ENCODE data around the gene CORO7.

The CORO7 gene

GRCh38 chr16:4385066-4385788 is 31.2 kb downstream of the CORO7 start:
- no peak overlapping the region for H3K4me3 ChIP-seq
- peaks cover 88% of the 10 kb centered on the region for H3K36me3 ChIP-seq
- H3K4me1 ChIP-seq = peaks cover 61% of the 10 kb centered on the region
- no peak for TF ChIP-seq Cebpa-rat (IDR thresholded peaks at IDR 0.05)
- H3K4me2 ChIP-seq = peak overlapping the region; percentile 77
- H3K9me3 ChIP-seq = no peaks in the 10 kb centered on the region
- H3K9ac ChIP-seq = peak overlapping the region; percentile 54
- peak overlapping the region; percentile 23; the same call in 1 of the 2 replicates for H3K27ac ChIP-seq
- peaks cover 89% of the 10 kb centered on the region for H4K20me1 ChIP-seq
- no peaks in the 10 kb centered on the region for H3K27me3 ChIP-seq

DNA sequence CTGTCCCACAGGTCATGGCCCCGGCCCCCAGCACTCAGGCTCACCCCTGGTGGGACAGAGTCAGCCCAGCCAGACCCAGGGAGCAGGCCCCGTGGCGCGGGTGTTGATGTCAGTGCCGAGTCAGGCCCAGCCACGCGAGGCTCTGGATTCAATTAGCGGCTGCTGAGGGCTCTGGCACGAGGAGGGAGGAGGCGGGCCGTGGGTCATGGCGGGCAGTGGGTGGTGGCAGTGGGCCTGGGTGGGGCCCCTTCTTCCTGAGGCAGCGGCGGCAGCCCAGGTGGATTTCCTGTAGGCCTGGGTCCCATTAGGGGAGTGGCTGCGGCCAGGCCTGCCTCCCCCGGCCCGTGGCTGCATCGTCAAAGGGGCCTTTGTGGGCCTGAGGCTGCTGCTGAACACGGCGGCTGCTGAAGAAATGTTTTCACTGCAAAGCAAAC is 31.9 kb downstream of the CORO7 start:
- peak overlapping the region; percentile 54; the same call in 1 of the 2 replicates for H3K9ac ChIP-seq
- H3K4me3 ChIP-seq = no peak overlapping the region
- no peaks in the 10 kb centered on the region for H3K27me3 ChIP-seq
- no peak for TF ChIP-seq Cebpa-rat (IDR thresholded peaks at IDR 0.05)
- H4K20me1 ChIP-seq = peaks cover 89% of the 10 kb centered on the region
- H3K4me2 ChIP-seq = peak overlapping the region; percentile 77
- H3K4me1 ChIP-seq = peaks cover 60% of the 10 kb centered on the region
- peak overlapping the region; percentile 73 for H3K27ac ChIP-seq
- H3K36me3 ChIP-seq = peaks cover 84% of the 10 kb centered on the region
- no peaks in the 10 kb centered on the region for H3K9me3 ChIP-seq

DNA sequence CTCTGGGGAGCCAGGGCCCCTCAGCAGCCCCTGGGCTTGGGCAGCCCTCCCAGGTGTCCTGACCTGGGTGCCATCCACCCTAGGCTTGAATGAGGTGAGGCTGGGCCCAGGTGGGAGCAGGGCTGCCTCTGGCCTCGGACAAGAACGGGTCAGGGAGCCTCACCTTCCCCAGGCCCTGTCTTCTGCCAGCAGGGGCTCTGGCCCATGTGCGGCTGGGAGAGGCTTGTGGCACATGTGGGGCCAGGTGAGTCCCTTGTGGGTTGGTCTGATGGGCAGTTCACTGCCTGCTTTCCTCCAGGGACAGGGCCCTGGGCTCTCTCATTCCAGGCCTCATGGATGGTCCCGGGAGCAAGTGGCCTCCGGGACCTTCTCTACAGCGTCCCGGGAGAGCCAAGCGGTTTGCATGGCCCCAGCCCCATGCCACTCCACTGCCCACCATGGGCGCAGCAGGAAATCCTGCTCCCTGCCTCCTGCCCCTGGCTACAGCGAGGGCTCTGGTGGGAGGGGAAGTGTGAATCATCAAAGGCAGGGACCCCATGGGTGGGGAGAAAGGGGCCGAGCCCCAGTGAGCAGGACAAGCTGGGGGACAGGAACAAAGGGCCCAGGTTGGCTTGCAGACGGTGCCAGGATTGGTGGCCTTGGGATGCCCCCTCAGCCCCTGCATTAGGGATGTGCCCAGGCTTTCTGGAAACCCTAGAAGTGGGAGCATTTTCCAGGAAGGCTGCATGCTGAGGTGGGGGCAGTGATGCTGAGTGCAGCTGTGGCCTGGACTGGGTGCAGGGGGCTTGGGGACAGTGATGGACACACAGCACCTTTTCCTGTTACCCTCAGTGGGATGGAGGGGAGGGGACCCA is 32.6 kb downstream of the CORO7 start:
- Histone ChIP-seq H4K20me1 (peaks cover 89% of the 10 kb centered on the region), H3K4me1 (peaks cover 60% of the 10 kb centered on the region), H3K27me3 (no peaks in the 10 kb centered on the region), H3K9me3 (no peaks in the 10 kb centered on the region), H3K4me2 (peak overlapping the region; percentile 77), H3K9ac (peak overlapping the region; percentile 54), H3K27ac (peak overlapping the region; percentile 73), H3K36me3 (peaks cover 84% of the 10 kb centered on the region), H3K4me3 (no peak overlapping the region)
- no peak for TF ChIP-seq Cebpa-rat (IDR thresholded peaks at IDR 0.05)

- Histone ChIP-seq H3K4me3 (no peak overlapping the region), H3K9ac (peak overlapping the region; percentile 54; the same call in 1 of the 2 replicates), H3K4me2 (peak overlapping the region; percentile 77), H3K9me3 (no peaks in the 10 kb centered on the region), H3K4me1 (peaks cover 69% of the 10 kb centered on the region), H4K20me1 (peaks cover 93% of the 10 kb centered on the region), H3K27ac (peak overlapping the region; percentile 73), H3K36me3 (peaks cover 84% of the 10 kb centered on the region), H3K27me3 (no peaks in the 10 kb centered on the region)
- TF ChIP-seq Cebpa-rat (IDR thresholded peaks at IDR 0.05) = no peak
Observed at GRCh38 chr16:4382795-4383357, 33.5 kb downstream of the CORO7 start.

DNA sequence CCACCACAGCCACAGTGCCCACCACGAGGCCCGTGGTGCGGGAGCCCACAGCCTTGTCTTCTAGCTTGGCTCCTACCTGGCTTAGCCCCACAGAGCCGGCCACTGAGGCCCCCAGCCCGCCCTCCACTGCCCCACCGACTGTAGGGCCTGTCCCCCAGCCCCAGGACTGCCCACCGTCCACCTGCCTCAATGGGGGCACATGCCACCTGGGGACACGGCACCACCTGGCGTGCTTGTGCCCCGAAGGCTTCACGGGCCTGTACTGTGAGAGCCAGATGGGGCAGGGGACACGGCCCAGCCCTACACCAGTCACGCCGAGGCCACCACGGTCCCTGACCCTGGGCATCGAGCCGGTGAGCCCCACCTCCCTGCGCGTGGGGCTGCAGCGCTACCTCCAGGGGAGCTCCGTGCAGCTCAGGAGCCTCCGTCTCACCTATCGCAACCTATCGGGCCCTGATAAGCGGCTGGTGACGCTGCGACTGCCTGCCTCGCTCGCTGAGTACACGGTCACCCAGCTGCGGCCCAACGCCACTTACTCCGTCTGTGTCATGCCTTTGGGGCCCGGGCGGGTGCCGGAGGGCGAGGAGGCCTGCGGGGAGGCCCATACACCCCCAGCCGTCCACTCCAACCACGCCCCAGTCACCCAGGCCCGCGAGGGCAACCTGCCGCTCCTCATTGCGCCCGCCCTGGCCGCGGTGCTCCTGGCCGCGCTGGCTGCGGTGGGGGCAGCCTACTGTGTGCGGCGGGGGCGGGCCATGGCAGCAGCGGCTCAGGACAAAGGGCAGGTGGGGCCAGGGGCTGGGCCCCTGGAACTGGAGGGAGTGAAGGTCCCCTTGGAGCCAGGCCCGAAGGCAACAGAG is 34.2 kb downstream of the CORO7 start:
- Histone ChIP-seq H3K4me3 (no peak overlapping the region), H3K4me2 (peak overlapping the region; percentile 77; the same call in 1 of the 2 replicates), H4K20me1 (peaks cover 99% of the 10 kb centered on the region), H3K9me3 (no peaks in the 10 kb centered on the region), H3K27me3 (no peaks in the 10 kb centered on the region), H3K36me3 (peaks cover 79% of the 10 kb centered on the region), H3K9ac (no peak overlapping the region; the same call in 1 of the 2 replicates), H3K27ac (peak overlapping the region; percentile 73), H3K4me1 (peaks cover 76% of the 10 kb centered on the region)
- TF ChIP-seq Cebpa-rat (IDR thresholded peaks at IDR 0.05) = no peak

DNA sequence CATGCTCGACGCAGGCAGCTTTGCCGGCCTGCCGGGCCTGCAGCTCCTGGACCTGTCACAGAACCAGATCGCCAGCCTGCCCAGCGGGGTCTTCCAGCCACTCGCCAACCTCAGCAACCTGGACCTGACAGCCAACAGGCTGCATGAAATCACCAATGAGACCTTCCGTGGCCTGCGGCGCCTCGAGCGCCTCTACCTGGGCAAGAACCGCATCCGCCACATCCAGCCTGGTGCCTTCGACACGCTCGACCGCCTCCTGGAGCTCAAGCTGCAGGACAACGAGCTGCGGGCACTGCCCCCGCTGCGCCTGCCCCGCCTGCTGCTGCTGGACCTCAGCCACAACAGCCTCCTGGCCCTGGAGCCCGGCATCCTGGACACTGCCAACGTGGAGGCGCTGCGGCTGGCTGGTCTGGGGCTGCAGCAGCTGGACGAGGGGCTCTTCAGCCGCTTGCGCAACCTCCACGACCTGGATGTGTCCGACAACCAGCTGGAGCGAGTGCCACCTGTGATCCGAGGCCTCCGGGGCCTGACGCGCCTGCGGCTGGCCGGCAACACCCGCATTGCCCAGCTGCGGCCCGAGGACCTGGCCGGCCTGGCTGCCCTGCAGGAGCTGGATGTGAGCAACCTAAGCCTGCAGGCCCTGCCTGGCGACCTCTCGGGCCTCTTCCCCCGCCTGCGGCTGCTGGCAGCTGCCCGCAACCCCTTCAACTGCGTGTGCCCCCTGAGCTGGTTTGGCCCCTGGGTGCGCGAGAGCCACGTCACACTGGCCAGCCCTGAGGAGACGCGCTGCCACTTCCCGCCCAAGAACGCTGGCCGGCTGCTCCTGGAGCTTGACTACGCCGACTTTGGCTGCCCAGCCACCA is 35.1 kb downstream of the CORO7 start:
- no peaks in the 10 kb centered on the region for H3K9me3 ChIP-seq
- no peak overlapping the region for H3K4me2 ChIP-seq
- no peak overlapping the region for H3K4me3 ChIP-seq
- H4K20me1 ChIP-seq = peaks cover 98% of the 10 kb centered on the region
- peaks cover 71% of the 10 kb centered on the region for H3K36me3 ChIP-seq
- 0 out of 2 replicates have a peak, but pooled peaks have one; percentile 27 for TF ChIP-seq Cebpa-rat (IDR thresholded peaks at IDR 0.05)
- no peak overlapping the region for H3K27ac ChIP-seq
- no peak overlapping the region for H3K9ac ChIP-seq
- peaks cover 78% of the 10 kb centered on the region for H3K4me1 ChIP-seq
- H3K27me3 ChIP-seq = no peaks in the 10 kb centered on the region

DNA sequence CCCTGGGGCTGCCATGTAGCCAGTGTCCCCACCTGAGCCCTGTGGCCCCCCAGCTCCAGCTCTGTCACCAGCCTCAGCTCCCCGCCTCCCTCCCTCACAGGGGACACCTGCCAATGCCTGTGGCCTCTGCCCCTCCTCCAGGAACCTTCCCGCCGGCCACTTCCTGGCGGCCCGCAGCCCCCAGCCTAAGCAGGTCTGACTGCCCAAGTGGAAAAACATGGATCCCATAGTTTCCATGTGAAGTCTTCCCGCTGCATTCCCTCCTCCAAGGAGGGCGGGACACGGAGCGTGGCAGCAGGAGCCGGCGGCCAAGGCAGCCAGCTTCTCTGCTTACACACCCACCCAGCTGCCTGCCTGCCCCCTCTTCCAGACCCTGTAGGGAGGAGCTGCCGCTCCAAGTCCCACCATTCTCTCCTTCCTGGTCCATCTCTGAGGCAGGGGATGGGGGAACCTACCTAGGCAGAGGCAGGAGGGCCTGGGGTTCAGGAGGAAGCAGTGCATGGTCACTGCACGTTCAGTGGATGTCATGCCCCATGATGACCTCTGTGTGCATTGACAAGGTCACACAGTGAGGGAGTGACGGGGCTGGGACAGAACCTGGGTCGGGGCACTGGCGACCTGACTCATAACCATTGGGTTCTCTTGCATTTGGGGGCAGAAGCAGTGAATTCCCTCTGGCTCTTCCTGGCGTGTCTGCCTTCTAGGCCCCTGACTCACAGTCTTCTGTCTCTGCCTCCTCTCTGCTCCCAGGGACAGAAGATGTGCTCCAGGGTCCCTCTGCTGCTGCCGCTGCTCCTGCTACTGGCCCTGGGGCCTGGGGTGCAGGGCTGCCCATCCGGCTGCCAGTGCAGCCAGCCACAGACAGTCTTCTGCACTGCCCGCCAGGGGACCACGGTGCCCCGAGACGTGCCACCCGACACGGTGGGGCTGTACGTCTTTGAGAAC is 36.0 kb downstream of the CORO7 start:
- Histone ChIP-seq H3K27me3 (no peaks in the 10 kb centered on the region), H3K9me3 (no peaks in the 10 kb centered on the region), H4K20me1 (peaks cover 98% of the 10 kb centered on the region), H3K36me3 (peaks cover 69% of the 10 kb centered on the region), H3K27ac (no peak overlapping the region), H3K9ac (no peak overlapping the region), H3K4me2 (no peak overlapping the region), H3K4me3 (no peak overlapping the region), H3K4me1 (peaks cover 78% of the 10 kb centered on the region)
- no peak for TF ChIP-seq Cebpa-rat (IDR thresholded peaks at IDR 0.05)

Measured in BLaER1 (cell line).